ENCODE measurements around the gene OCA2. TPM values are rescaled to one million over a fixed set of nuclear protein-coding genes. Genes with fewer than 3 reads are reported as not detected.
A peak's percentile ranks its signal among the peaks of the same experiment; 100 is the strongest.

OCA2 gene
- total and polyA plus RNA-seq, 2 of the 13 experiments (the other 11 are each of a cell fraction or from before 2014, with no cell fraction given) = 0.02 to 0.05 TPM

- no peak for TF ChIP-seq TFAP4 (IDR thresholded peaks at IDR 0.05; ENCODE audit: borderline replicate concordance, low read depth)
Observed at GRCh38 chr15:27725731-27726130, 373.4 kb downstream of the OCA2 start (continued).

- no peaks in the 10 kb centered on the region for H3K79me2 ChIP-seq (ENCODE audit: insufficient read depth, low read length)
- TF ChIP-seq PBX3 (CRISPR knock-in tag; IDR thresholded peaks at IDR 0.05; ENCODE audit: borderline replicate concordance) (no peak), RAD51 (IDR thresholded peaks at IDR 0.05; ENCODE audit: borderline replicate concordance) (peak; percentile 49; the same call in 1 of the 2 replicates)
- intact Hi-C loops (cut with micrococcal nuclease; ENCODE audit: unreplicated experiment) = no loop called here
- FAIRE-seq (no peak), ATAC-seq (no peak), DNase-seq (ENCODE audit: low spot score) (no peak)
- H3K36me3 ChIP-seq (replicated peaks in 1 of 2; ENCODE audit: control insufficient read depth in 1 of 2, insufficient read depth in 2 of 2, low read length in 2 of 2) = no peaks in the 10 kb centered on the region
- BruUV-seq (replicated peaks) = no TSS peak
- no peaks in the 10 kb centered on the region for H3K4me1 ChIP-seq (ENCODE audit: insufficient read depth, low read length)
- H4K20me1 ChIP-seq (ENCODE audit: insufficient read depth, low read length) = no peaks in the 10 kb centered on the region
- H3K4me3 ChIP-seq (replicated peaks in 1 of 3; ENCODE audit: insufficient read depth in 1 of 3, low read depth in 2 of 3, low read length in 3 of 3) = no peak overlapping the region
- H3K4me2 ChIP-seq (ENCODE audit: low read depth, low read length) = no peak overlapping the region
- H3K9ac ChIP-seq (ENCODE audit: insufficient read depth, low read depth, low read length) = no peak overlapping the region
- H3K27ac ChIP-seq (ENCODE audit: extremely low read length, insufficient read depth, low read length) = no peak overlapping the region
- 13% methylated on average over 5 of the region's 5 CpGs for WGBS (ENCODE audit: low lambda C conversion rate)
- in situ Hi-C loops (cut with HindIII; ENCODE audit: extremely low pct_ligation_motif_present, low pct_unique_long_range_greater_than_20kb) = no loop called here
- ChIA-PET POLR2A (no interaction called here), CTCF (ENCODE audit: low intra/inter-chr PET ratio, low total read pairs) (no interaction called here)
- H3K9me3 ChIP-seq (ENCODE audit: low read length) = no peaks in the 10 kb centered on the region
- H2AFZ ChIP-seq (ENCODE audit: low read length) = no peak overlapping the region
- no peaks in the 10 kb centered on the region; a peak in 1 of 5 replicates for H3K27me3 ChIP-seq (ENCODE audit: control insufficient read depth in 1 of 2, insufficient read depth in 2 of 2, low read length in 2 of 2)
Observed at GRCh38 chr15:27723821-27724220, 375.3 kb downstream of the OCA2 start.

DNA sequence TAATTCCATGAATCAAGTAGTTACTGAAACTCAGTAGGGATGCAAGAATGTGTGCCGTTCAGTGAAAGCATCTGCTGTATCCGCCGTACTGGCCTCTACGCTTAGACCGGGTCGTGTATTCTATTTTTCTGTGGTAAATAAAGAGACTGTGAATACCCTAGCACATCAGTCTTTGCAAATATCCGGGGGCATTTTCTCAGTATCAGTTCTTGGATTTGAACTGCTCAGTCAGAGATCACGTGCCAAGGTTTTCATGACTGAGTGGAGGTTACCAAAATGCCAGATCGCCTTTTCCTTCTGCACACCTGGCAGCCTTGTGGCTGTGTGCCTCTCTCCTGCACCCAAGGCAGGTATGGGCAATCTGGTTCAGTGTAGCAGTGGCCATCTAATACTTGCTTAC lies 377.0 kb downstream of the OCA2 start:
- Histone ChIP-seq H3K27me3 (ENCODE audit: control insufficient read depth in 1 of 2, insufficient read depth in 2 of 2, low read length in 2 of 2) (no peaks in the 10 kb centered on the region), H3K79me2 (ENCODE audit: insufficient read depth, low read length) (no peaks in the 10 kb centered on the region), H3K4me3 (replicated peaks in 1 of 3; ENCODE audit: insufficient read depth in 1 of 3, low read depth in 2 of 3, low read length in 3 of 3) (no peak overlapping the region), H3K27ac (ENCODE audit: extremely low read length, insufficient read depth, low read length) (no peak overlapping the region), H3K9me3 (ENCODE audit: low read length) (peaks cover 11% of the 10 kb centered on the region; the same call in 1 of the 2 replicates), H3K9ac (ENCODE audit: insufficient read depth, low read depth, low read length) (no peak overlapping the region), H3K36me3 (replicated peaks in 1 of 2; ENCODE audit: control insufficient read depth in 1 of 2, insufficient read depth in 2 of 2, low read length in 2 of 2) (no peaks in the 10 kb centered on the region), H4K20me1 (ENCODE audit: insufficient read depth, low read length) (no peaks in the 10 kb centered on the region), H3K4me2 (ENCODE audit: low read depth, low read length) (no peak overlapping the region), H3K4me1 (ENCODE audit: insufficient read depth, low read length) (no peaks in the 10 kb centered on the region), H2AFZ (ENCODE audit: low read length) (no peak overlapping the region)
- WGBS (ENCODE audit: low lambda C conversion rate) = 45% methylated on average over 9 of the region's 9 CpGs
- in situ Hi-C loops (cut with HindIII; ENCODE audit: extremely low pct_ligation_motif_present, low pct_unique_long_range_greater_than_20kb) = no loop called here
- ChIA-PET CTCF (ENCODE audit: low intra/inter-chr PET ratio, low total read pairs) (no interaction called here), POLR2A (no interaction called here)
- intact Hi-C loops (cut with micrococcal nuclease; ENCODE audit: unreplicated experiment) = no loop called here
- FAIRE-seq (no peak), DNase-seq (ENCODE audit: low spot score) (no peak), ATAC-seq (no peak)
- TF ChIP-seq FOXO1 (CRISPR knock-in tag; IDR thresholded peaks at IDR 0.05) = no peak
- no peak for TF ChIP-seq ZNF382 (CRISPR knock-in tag; IDR thresholded peaks at IDR 0.05; ENCODE audit: borderline replicate concordance)
- TF ChIP-seq HHEX (CRISPR knock-in tag; IDR thresholded peaks at IDR 0.05) = no peak
- BruUV-seq (replicated peaks) = no TSS peak

All from HepG2 (cell line).